Activated CD4-positive, alpha-beta memory T cell treated with anti-CD3 and anti-CD28 coated beads, Interleukin-2, amount 10 ng/mL, durations not matched to agents 7 days and 5 days (primary cell): Measurements from ENCODE around the gene PDE4D. TPM values are rescaled to one million over a fixed set of nuclear protein-coding genes. Genes with fewer than 3 reads are reported as not detected.

ENCODE experiments used
- CTCF ChIA-PET: fragments of 350-600 bp; sonication (Branson Sonifier 250); formaldehyde crosslinking; loops from one replicate; lab custom pipeline; 2021; ENCODE audit warnings: antibody characterized with exemption, inconsistent platforms; lab: Charles Lee
- POLR2A ChIA-PET: fragments of 350-600 bp; sonication (Branson Sonifier 250); formaldehyde crosslinking; loops from one replicate; lab custom pipeline; 2021; ENCODE audit warnings: antibody characterized with exemption; lab: Charles Lee
- DNase-seq: peaks from one replicate; pipeline ENCODE4 v3.0.0-alpha.2; 2020
- H3K27ac Mint-ChIP-seq: one replicate; pipeline ENCODE4 v1.8.0; 2021; ENCODE audit warnings: mild to moderate bottlenecking, mixed read lengths
- H3K27me3 Mint-ChIP-seq: one replicate; pipeline ENCODE4 v1.8.0; 2021; ENCODE audit warnings: mixed read lengths
- H3K36me3 Mint-ChIP-seq: one replicate; pipeline ENCODE4 v1.8.0; 2021; ENCODE audit warnings: low read depth, mixed read lengths
- H3K4me1 Mint-ChIP-seq: one replicate; pipeline ENCODE4 v1.8.0; 2021; ENCODE audit warnings: mixed read lengths
- H3K4me3 Mint-ChIP-seq: one replicate; pipeline ENCODE4 v1.8.0; 2021; ENCODE audit warnings: mild to moderate bottlenecking, mixed read lengths
- H3K9me3 Mint-ChIP-seq: one replicate; pipeline ENCODE4 v1.8.0; 2021; ENCODE audit warnings: mixed read lengths
- total RNA-seq, 2 experiments: library from RNA; stranded (reverse); gene quantifications; one replicate each; pipeline ENCODE4 v1.2.3, GENCODE V29; 2021

PDE4D gene
- total RNA-seq, 2 experiments from 2014 or later = 123 to 126 TPM

DNA sequence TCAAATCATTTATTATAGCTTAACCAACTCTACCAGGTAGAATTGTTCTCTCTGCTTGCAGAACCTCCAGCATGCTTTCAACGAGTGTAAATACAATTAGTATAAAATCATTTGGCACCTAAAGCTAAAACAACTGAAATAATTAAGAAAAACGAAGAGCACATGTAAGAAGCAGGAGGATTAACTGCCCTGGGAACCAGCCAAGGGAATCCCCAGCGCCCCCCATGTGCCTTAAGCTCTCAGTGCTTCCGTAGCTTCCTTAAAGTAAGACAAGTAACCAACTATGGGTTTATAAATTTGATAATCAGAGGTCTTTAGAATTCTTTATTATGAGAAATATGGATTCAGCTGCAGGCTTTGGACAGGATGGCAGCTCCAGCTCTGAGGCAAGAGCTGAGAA, 908.2 kb downstream of the PDE4D start:
- no peak for DNase-seq
- Mint-ChIP-seq H3K9me3 (no peaks in the 10 kb centered on the region), H3K4me1 (peaks cover 2% of the 10 kb centered on the region), H3K4me3 (no peak overlapping the region), H3K27me3 (no peaks in the 10 kb centered on the region), H3K27ac (no peak overlapping the region), H3K36me3 (peaks cover 76% of the 10 kb centered on the region)
- POLR2A ChIA-PET = interaction anchor here (1.3 to 1.6 kb wide), 2 partner anchors 15 to 16 kb away, joined by 3 read pairs; no protein-coding TSS in a partner anchor
- CTCF ChIA-PET = no interaction called here

DNA sequence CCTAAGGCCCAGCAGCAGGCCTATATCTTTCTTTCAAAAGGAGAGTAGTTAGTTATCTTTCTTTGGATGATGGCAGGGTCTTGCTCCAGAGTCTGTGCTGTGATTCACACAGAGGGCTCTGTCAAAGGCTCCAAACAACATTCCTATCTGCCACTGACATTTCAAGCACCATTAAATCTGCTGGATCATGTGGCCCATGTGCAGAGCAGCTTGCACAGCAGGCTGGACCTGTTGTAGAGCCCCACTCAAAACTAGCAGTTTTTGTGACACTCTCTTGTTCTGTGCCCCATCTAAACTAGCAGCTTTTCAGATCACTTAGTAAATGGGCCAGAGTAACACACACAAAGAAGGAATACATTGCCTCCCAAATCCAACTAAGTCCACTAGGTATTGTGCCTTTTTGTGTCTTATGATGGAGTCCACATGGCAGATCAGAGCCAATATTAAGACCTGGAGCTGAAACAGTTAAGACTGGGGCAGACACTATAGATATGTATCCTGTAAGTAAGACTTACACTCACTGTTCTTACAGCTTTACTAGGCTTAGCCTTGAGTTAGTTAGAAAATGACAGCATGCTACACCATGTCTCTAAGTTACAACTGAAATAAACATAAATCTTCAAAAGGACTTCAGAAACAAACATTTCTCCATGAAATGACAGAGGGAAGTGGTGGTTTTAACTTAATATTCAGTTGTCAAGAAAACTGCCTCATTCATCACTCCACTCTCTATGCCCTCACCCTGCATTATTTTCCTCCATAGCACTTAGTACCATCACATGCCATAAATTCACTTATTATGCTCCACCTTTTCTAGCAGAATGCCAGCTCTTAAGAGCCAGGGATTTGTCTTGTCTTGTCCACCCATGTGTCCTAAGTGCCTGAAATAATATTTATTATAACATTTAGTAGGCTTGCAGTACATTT, 909.7 kb downstream of the PDE4D start:
- no peak overlapping the region for H3K27ac Mint-ChIP-seq
- H3K4me1 Mint-ChIP-seq = peaks cover 2% of the 10 kb centered on the region
- ChIA-PET POLR2A (interaction anchor here (0.9 to 1.6 kb wide), 2 partner anchors 8 to 16 kb away, joined by 3 read pairs; no protein-coding TSS in a partner anchor), CTCF (no interaction called here)
- no peaks in the 10 kb centered on the region for H3K27me3 Mint-ChIP-seq
- H3K9me3 Mint-ChIP-seq = no peaks in the 10 kb centered on the region
- no peak for DNase-seq
- H3K4me3 Mint-ChIP-seq = no peak overlapping the region
- H3K36me3 Mint-ChIP-seq = peaks cover 77% of the 10 kb centered on the region

DNA sequence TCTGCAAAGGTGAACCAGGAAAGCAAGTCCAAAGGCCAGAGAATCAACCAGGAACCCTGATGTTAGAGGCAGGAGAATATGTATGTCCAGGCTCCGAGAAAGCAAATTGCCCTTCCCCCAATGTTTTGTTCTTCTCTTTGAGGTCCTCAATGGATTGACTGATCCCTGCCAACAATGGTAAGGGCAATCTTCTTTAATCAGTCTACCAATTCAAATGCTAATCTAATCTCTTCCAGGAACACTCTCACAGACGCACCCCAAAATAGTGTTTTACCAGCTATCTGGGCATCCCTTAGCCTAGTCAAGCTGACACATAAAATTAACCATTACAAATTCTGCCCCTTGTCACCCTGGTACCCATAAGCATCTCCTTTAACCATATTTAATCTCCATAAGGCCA, 912.6 kb downstream of the PDE4D start:
- Mint-ChIP-seq H3K27ac (no peak overlapping the region), H3K4me3 (no peak overlapping the region), H3K36me3 (peaks cover 79% of the 10 kb centered on the region), H3K9me3 (no peaks in the 10 kb centered on the region), H3K27me3 (no peaks in the 10 kb centered on the region), H3K4me1 (peaks cover 2% of the 10 kb centered on the region)
- no peak for DNase-seq
- ChIA-PET CTCF (no interaction called here), POLR2A (no interaction called here)

DNA sequence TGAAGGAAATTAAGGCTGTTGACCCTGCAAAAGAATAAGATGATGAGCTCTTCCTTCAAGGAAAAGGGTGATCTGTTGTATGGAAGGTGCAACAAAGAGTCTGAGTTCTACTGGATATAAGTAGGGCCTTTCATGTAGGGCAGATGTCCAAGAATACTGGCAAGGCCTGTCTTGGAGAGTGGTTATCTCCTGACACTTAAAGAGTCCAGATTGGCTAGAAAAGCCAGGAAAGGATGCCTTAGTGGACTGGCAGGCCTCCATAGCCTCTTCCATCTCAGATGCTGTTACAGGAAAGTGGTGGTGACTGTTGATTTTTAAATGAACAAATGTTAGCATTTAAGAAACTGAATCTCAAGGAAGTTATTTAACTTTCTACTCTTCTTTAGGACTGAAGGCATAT, 914.4 kb downstream of the PDE4D start:
- Mint-ChIP-seq H3K36me3 (peaks cover 81% of the 10 kb centered on the region), H3K4me3 (no peak overlapping the region), H3K4me1 (peaks cover 2% of the 10 kb centered on the region), H3K27me3 (no peaks in the 10 kb centered on the region), H3K9me3 (no peaks in the 10 kb centered on the region), H3K27ac (no peak overlapping the region)
- ChIA-PET CTCF (interaction anchor here (0.6 to 0.7 kb wide), 2 partner anchors 195 to 196 kb away, joined by 3 to 4 read pairs; no protein-coding TSS in a partner anchor), POLR2A (no interaction called here)
- DNase-seq = no peak

DNA sequence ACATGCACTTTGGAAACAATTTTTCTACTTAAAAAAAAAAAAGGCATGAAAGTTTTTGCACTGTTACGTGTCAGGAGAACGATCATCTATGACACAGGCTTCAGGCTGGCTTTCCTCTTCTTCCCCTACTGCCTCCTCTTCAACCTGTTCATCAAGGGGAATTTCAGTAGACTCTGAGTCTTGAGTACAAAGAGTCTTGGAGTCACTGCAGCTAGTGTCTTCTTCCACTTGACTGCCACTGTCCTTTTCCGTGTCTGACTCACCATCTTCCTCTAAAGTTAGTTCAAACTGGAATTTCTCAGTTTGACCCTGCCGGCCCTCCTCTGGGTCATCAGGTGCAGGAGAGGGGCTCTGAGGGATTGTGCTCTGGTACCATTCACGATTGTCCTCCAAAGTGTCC, 918.9 kb downstream of the PDE4D start:
- peaks cover 79% of the 10 kb centered on the region for H3K36me3 Mint-ChIP-seq

DNA sequence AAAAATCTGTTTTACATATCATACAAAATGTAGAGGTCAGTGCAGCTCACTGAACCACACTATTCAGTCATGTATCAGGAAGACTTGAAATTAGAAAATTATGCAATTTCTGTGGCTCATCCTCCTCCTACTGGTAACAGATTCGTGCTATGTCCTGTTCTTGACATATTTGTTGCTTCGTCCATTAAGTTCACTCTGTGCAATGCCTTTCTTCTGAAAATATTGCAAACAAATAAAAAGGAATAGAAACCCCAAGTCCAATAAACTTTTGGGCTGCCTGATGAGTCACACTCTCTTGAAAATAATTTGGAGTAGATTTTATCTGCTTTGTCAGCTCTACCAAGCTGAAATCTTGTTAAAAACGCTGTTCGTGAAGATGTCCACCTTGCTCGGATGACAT, 919.4 kb downstream of the PDE4D start:
- ChIA-PET POLR2A (no interaction called here), CTCF (no interaction called here)
- Mint-ChIP-seq H3K4me1 (peaks cover 2% of the 10 kb centered on the region), H3K9me3 (no peaks in the 10 kb centered on the region), H3K27me3 (no peaks in the 10 kb centered on the region), H3K36me3 (peaks cover 74% of the 10 kb centered on the region), H3K27ac (no peak overlapping the region), H3K4me3 (no peak overlapping the region)
- DNase-seq = no peak

More for the DNA sequence above, 918.9 kb downstream of the PDE4D start:
- CTCF ChIA-PET = interaction anchor here (2.9 kb wide), 1 partner anchor 89 kb away, joined by 11 read pairs; no protein-coding TSS in a partner anchor
- DNase-seq = no peak
- POLR2A ChIA-PET = no interaction called here
- no peak overlapping the region for H3K4me3 Mint-ChIP-seq
- no peak overlapping the region for H3K27ac Mint-ChIP-seq
- peaks cover 2% of the 10 kb centered on the region for H3K4me1 Mint-ChIP-seq
- no peaks in the 10 kb centered on the region for H3K27me3 Mint-ChIP-seq
- no peaks in the 10 kb centered on the region for H3K9me3 Mint-ChIP-seq

DNA sequence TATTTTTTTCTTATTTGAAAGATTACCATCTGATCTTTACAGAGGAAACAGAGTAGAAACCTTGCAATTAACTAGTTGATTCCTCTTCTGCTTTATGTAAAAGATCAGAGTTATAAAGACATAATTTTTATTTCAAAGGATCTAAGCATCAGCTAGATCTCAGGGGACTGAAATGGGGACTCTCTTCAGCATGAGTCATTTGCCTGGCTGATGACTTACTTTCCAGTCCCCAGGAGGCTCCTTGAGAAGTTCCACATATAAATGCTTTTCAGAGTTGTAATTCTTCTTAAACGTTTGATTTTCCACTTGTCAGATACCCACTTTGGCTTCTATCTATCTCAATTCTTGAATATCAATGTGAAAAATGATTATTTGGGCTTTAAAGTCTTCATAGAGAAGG, 921.2 kb downstream of the PDE4D start:
- H3K36me3 Mint-ChIP-seq = peaks cover 63% of the 10 kb centered on the region
- no peaks in the 10 kb centered on the region for H3K27me3 Mint-ChIP-seq
- H3K27ac Mint-ChIP-seq = no peak overlapping the region
- no peak overlapping the region for H3K4me3 Mint-ChIP-seq
- ChIA-PET CTCF (no interaction called here), POLR2A (no interaction called here)
- peaks cover 4% of the 10 kb centered on the region for H3K4me1 Mint-ChIP-seq
- H3K9me3 Mint-ChIP-seq = no peaks in the 10 kb centered on the region
- no peak for DNase-seq

DNA sequence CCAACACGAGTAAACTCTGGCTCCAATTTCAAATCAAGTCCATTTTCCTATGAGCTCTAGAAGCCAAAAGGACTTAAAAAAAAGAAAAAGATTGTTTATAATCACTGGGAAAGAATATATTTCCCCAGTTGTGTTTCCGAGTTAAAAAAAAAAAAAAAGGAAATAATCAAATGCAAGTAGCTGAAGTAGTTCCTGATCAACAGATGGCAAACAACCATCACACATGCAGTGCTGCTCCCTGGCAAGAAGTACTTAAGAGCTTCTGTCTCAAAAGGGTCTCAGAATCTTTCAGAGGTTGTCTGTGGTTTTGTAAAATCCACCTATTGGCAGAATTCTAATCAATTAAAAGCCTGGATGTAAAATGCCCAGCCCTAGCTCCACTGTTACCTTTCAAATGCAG, 922.8 kb downstream of the PDE4D start:
- H3K4me3 Mint-ChIP-seq = no peak overlapping the region
- no peaks in the 10 kb centered on the region for H3K27me3 Mint-ChIP-seq
- no peaks in the 10 kb centered on the region for H3K9me3 Mint-ChIP-seq
- H3K4me1 Mint-ChIP-seq = peaks cover 4% of the 10 kb centered on the region
- peaks cover 48% of the 10 kb centered on the region for H3K36me3 Mint-ChIP-seq
- no peak for DNase-seq
- POLR2A ChIA-PET = interaction anchor here (1.2 kb wide), 1 partner anchor 25 kb away, joined by 3 read pairs; no protein-coding TSS in a partner anchor
- CTCF ChIA-PET = interaction anchor here (0.5 to 1.1 kb wide), 2 partner anchors 85 to 1878 kb away, joined by 3 to 7 read pairs; no protein-coding TSS in a partner anchor
- no peak overlapping the region for H3K27ac Mint-ChIP-seq

DNA sequence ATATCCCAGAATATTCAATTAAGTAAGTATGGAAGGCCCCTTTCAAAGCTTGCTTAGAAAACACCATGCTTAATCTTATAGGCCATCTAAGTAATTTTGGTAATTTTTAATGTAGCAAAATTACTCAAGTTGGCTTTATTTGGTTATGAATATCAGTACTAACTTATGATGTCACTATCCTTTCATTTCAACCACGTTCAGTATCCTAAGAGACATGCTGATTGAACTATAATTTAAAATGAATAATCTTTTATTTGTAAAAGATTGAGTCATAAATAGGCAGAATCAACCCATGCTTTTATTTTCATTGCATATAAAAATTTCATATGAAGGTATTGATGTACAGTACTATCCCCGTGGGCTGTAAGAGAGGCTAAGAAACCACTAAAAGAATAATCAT, 923.7 kb downstream of the PDE4D start:
- H3K27ac Mint-ChIP-seq = no peak overlapping the region
- H3K9me3 Mint-ChIP-seq = no peaks in the 10 kb centered on the region
- ChIA-PET CTCF (interaction anchor here (1.2 kb wide), 1 partner anchor 83 kb away, joined by 4 read pairs; no protein-coding TSS in a partner anchor), POLR2A (interaction anchor here (0.8 to 1.2 kb wide), 2 partner anchors 12 to 15 kb away, joined by 3 read pairs; no protein-coding TSS in a partner anchor)
- H3K4me3 Mint-ChIP-seq = no peak overlapping the region
- no peak for DNase-seq
- H3K27me3 Mint-ChIP-seq = no peaks in the 10 kb centered on the region
- H3K36me3 Mint-ChIP-seq = peaks cover 40% of the 10 kb centered on the region
- peaks cover 4% of the 10 kb centered on the region for H3K4me1 Mint-ChIP-seq

DNA sequence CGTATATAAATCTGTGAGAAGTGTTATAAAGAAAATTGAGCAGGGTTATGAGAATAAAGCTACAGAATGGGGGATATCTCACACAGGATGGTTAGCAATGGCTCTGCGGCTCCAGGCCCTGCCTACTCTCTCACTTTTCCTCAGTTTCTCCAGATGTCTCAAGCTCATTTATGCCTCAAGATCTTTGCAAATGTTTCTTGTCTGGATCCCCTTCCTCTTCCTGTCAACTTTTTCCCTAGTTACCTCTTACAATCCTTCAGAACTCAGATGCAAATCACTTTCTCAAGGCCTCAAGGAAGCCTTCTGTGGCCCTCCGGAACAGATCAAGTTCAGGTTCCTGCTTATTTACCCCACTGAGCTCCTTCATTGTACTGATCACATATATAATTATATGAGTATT, 924.3 kb downstream of the PDE4D start:
- ChIA-PET CTCF (interaction anchor here (1.2 kb wide), 2 partner anchors 78 to 83 kb away, joined by 4 read pairs; no protein-coding TSS in a partner anchor), POLR2A (interaction anchor here (0.8 to 1.2 kb wide), 2 partner anchors 12 to 16 kb away, joined by 3 read pairs; no protein-coding TSS in a partner anchor)
- no peak for DNase-seq
- Mint-ChIP-seq H3K4me3 (no peak overlapping the region), H3K9me3 (no peaks in the 10 kb centered on the region), H3K36me3 (peaks cover 35% of the 10 kb centered on the region), H3K27me3 (peaks cover 2% of the 10 kb centered on the region), H3K27ac (no peak overlapping the region), H3K4me1 (peaks cover 4% of the 10 kb centered on the region)

DNA sequence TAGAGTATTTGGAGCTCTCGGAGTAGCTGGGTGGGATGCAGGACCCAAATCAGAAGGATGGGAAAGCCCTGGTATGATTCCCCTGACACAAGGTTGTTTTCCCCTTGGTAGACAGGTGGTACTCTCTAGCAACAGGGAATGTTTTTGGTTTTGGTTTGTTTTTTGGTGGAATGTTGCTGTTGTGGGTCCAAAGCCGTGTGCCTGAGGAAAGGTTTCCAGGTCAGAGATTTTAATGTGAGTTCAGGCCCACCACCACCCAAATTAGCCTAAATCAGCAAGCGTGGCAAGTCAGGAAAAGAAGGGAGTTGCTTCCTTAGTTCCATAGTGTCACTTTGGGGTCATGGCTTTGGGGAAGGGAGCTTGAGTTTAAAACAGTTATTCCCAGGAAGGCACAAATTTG, 925.2 kb downstream of the PDE4D start:
- peaks cover 2% of the 10 kb centered on the region for H3K27me3 Mint-ChIP-seq
- H3K9me3 Mint-ChIP-seq = no peaks in the 10 kb centered on the region
- peaks cover 27% of the 10 kb centered on the region for H3K36me3 Mint-ChIP-seq
- peak overlapping the region; percentile 38 for H3K27ac Mint-ChIP-seq
- peaks cover 4% of the 10 kb centered on the region for H3K4me1 Mint-ChIP-seq
- POLR2A ChIA-PET = no interaction called here
- CTCF ChIA-PET = interaction anchor here (1.2 kb wide), 1 partner anchor 77 kb away, joined by 4 read pairs; no protein-coding TSS in a partner anchor
- no peak overlapping the region for H3K4me3 Mint-ChIP-seq
- DNase-seq = no peak

DNA sequence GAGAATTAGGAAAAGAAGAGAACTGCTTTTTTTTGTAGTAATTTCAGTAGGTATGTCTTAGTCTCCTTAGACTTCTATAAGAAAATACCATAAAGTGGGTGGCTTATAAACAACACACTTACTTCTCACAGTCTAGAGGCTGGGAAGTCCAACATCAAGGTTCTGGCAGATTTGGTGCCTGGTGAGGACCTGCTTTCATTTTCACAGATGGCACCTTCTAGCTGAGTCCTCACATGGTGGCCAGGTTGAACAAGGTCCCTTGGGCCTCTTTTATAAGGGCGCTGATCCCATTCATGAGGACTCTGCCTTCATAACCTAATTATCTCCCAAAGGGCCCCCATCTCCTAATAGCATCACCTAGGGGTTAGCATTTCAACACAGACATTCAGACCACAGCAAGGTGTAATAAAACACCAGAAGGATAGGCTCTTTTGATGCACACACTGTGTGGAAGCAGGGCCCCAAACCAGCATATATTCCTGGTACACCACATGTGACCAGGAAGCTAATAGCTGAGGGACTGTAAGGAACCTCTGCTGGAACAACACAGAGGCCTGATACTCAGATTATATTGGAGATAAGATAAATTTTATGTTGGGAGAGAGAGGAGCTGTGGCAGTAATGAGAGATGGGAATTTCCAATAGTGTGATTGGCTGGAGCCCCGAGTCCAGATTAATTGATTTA, 925.8 kb downstream of the PDE4D start:
- peak overlapping the region; percentile 38 for H3K27ac Mint-ChIP-seq
- H3K4me3 Mint-ChIP-seq = no peak overlapping the region
- ChIA-PET POLR2A (no interaction called here), CTCF (no interaction called here)
- H3K9me3 Mint-ChIP-seq = no peaks in the 10 kb centered on the region
- peaks cover 3% of the 10 kb centered on the region for H3K4me1 Mint-ChIP-seq
- peaks cover 2% of the 10 kb centered on the region for H3K27me3 Mint-ChIP-seq
- no peak for DNase-seq
- peaks cover 21% of the 10 kb centered on the region for H3K36me3 Mint-ChIP-seq
